ENCODE results near the gene PALLD. TPM values are rescaled to one million over a fixed set of nuclear protein-coding genes. Genes with fewer than 3 reads are reported as not detected.
A peak's percentile ranks its signal among the peaks of the same experiment; 100 is the strongest.

Gene PALLD
- total and polyA plus RNA-seq, 2 donors (not counting 3 experiments of a cell fraction or from before 2014, with no cell fraction given): 13.4 to 48.2 TPM

DNA sequence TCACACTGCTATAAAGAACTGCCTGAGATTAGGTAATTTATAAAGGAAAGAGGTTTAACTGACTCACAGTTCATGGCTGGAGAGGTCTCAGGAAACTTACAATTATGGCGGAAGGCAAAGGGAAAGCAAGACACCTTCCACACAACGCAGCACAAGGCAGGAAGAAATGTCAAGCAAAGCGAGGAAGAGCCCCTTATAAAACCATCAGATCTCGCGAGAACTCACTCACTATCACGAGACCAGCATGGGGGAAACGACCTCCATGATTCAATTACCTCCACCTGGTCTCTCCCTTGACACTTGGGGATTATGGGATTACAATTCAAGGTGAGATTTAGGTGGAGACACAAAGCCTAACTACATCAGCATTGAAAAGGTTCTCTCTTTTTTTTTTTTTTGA is 39.6 kb downstream of the PALLD start:
- no peaks in the 10 kb centered on the region for H3K9me3 ChIP-seq (replicated peaks; ENCODE audit: control insufficient read depth, insufficient read depth, low read length)
- H3K4me3 ChIP-seq (replicated peaks in 1 of 3; ENCODE audit: insufficient read depth in 1 of 3, low read depth in 1 of 3, low read length in 3 of 3): no peak overlapping the region
- peak overlapping the region; percentile 54 for H2AFZ ChIP-seq (ENCODE audit: low read depth, low read length)
- no peak overlapping the region for H3K9ac ChIP-seq (replicated peaks; ENCODE audit: extremely low read depth, insufficient read depth, low read length)
- peak overlapping the region; percentile 71 for H3K4me2 ChIP-seq (ENCODE audit: insufficient read depth, low read length)
- H3K27me3 ChIP-seq (ENCODE audit: control insufficient read depth in 2 of 2, insufficient read depth in 2 of 2, low read length in 2 of 2): no peaks in the 10 kb centered on the region
- POLR2A ChIA-PET: no interaction called here
- no peaks in the 10 kb centered on the region for H3K36me3 ChIP-seq (ENCODE audit: control insufficient read depth in 2 of 2, extremely low read depth in 1 of 2, insufficient read depth in 2 of 2, low read length in 2 of 2)
- dilution Hi-C loops (cut with MboI; ENCODE audit: extremely low pct_ligation_motif_present, low sequenced_read_pairs): no loop called here
- DNase-seq (ENCODE audit: low read depth, low spot score) (no peak), FAIRE-seq (no peak)
- H3K79me2 ChIP-seq (ENCODE audit: control insufficient read depth, insufficient read depth, low read length): no peaks in the 10 kb centered on the region
- H3K27ac ChIP-seq (ENCODE audit: insufficient read depth, low read depth, low read length): no peak overlapping the region
- no peaks in the 10 kb centered on the region for H4K20me1 ChIP-seq (replicated peaks; ENCODE audit: control insufficient read depth, extremely low read depth, insufficient read depth, low read length)
- H3K9me1 ChIP-seq (replicated peaks; ENCODE audit: control insufficient read depth, extremely low read depth, insufficient read depth, low read length): no peaks in the 10 kb centered on the region
- no TSS peak for BruUV-seq (replicated peaks)
- CTCF ChIA-PET: no interaction called here
- peaks cover 4% of the 10 kb centered on the region for H3K4me1 ChIP-seq (ENCODE audit: control insufficient read depth, extremely low read depth, insufficient read depth, low read length)
- TF ChIP-seq GATA2 (IDR thresholded peaks at IDR 0.05; ENCODE audit: insufficient read depth, insufficient read length, low read depth, low read length) (no peak), POLR2A (IDR thresholded peaks at IDR 0.05; ENCODE audit: low read depth, low read length) (no peak), POLR2AphosphoS5 (IDR thresholded peaks at IDR 0.05; ENCODE audit: insufficient read depth, low read depth, low read length) (no peak), JUN (IDR thresholded peaks at IDR 0.05; ENCODE audit: borderline replicate concordance, insufficient read depth, insufficient read length, low read depth) (no peak)
- TF ChIP-seq, protein P1, sequence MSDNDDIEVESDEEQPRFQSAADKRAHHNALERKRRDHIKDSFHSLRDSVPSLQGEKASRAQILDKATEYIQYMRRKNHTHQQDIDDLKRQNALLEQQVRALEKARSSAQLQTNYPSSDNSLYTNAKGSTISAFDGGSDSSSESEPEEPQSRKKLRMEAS (IDR thresholded peaks at IDR 0.05; ENCODE audit: insufficient read depth, insufficient read length): no peak
- intact Hi-C loops (cut with micrococcal nuclease): no loop called here

DNA sequence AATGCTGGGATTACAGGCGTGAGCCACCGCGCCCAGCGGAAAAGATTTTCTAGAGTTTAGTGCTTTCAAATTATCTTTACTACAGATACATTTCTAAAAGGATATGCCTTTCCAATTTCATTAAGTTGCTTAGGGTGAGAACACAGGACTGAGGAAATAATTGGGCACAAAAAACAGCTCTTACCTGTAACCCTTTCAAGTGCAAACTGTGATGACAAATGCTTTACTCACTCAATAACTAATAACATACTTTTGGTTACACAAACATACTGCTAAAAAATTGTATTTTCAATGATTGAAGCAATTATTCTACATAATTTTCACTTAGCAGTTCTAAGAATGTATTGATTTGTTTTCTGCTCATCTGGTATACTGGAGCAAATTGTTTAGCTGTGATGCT is 40.2 kb downstream of the PALLD start:
- dilution Hi-C loops (cut with MboI; ENCODE audit: extremely low pct_ligation_motif_present, low sequenced_read_pairs) (no loop called here), intact Hi-C loops (cut with micrococcal nuclease) (no loop called here)
- Histone ChIP-seq H3K4me2 (ENCODE audit: insufficient read depth, low read length) (no peak overlapping the region), H3K27me3 (ENCODE audit: control insufficient read depth in 2 of 2, insufficient read depth in 2 of 2, low read length in 2 of 2) (no peaks in the 10 kb centered on the region), H3K9ac (replicated peaks; ENCODE audit: extremely low read depth, insufficient read depth, low read length) (no peak overlapping the region), H3K4me3 (replicated peaks in 1 of 3; ENCODE audit: insufficient read depth in 1 of 3, low read depth in 1 of 3, low read length in 3 of 3) (no peak overlapping the region), H3K27ac (ENCODE audit: insufficient read depth, low read depth, low read length) (no peak overlapping the region), H3K9me3 (replicated peaks; ENCODE audit: control insufficient read depth, insufficient read depth, low read length) (no peaks in the 10 kb centered on the region), H3K79me2 (ENCODE audit: control insufficient read depth, insufficient read depth, low read length) (no peaks in the 10 kb centered on the region), H3K4me1 (ENCODE audit: control insufficient read depth, extremely low read depth, insufficient read depth, low read length) (peaks cover 4% of the 10 kb centered on the region), H4K20me1 (replicated peaks; ENCODE audit: control insufficient read depth, extremely low read depth, insufficient read depth, low read length) (no peaks in the 10 kb centered on the region), H3K36me3 (ENCODE audit: control insufficient read depth in 2 of 2, extremely low read depth in 1 of 2, insufficient read depth in 2 of 2, low read length in 2 of 2) (no peaks in the 10 kb centered on the region), H3K9me1 (replicated peaks; ENCODE audit: control insufficient read depth, extremely low read depth, insufficient read depth, low read length) (no peaks in the 10 kb centered on the region), H2AFZ (ENCODE audit: low read depth, low read length) (no peak overlapping the region)
- no peak for FAIRE-seq
- TF ChIP-seq POLR2A (IDR thresholded peaks at IDR 0.05; ENCODE audit: low read depth, low read length) (no peak), POLR2AphosphoS5 (IDR thresholded peaks at IDR 0.05; ENCODE audit: insufficient read depth, low read depth, low read length) (no peak)
- BruUV-seq (replicated peaks): no TSS peak
- no peak for DNase-seq (ENCODE audit: low read depth, low spot score)
- POLR2A ChIA-PET: no interaction called here
- CTCF ChIA-PET: no interaction called here

Data from endothelial cell of umbilical vein (primary cell).